ENCODE measurements around the gene HOXB6. TPM values are rescaled to one million over a fixed set of nuclear protein-coding genes. Genes with fewer than 3 reads are reported as not detected.

HOXB6 gene
- total RNA-seq, 1 experiment from 2014 or later = 64.8 TPM

DNA sequence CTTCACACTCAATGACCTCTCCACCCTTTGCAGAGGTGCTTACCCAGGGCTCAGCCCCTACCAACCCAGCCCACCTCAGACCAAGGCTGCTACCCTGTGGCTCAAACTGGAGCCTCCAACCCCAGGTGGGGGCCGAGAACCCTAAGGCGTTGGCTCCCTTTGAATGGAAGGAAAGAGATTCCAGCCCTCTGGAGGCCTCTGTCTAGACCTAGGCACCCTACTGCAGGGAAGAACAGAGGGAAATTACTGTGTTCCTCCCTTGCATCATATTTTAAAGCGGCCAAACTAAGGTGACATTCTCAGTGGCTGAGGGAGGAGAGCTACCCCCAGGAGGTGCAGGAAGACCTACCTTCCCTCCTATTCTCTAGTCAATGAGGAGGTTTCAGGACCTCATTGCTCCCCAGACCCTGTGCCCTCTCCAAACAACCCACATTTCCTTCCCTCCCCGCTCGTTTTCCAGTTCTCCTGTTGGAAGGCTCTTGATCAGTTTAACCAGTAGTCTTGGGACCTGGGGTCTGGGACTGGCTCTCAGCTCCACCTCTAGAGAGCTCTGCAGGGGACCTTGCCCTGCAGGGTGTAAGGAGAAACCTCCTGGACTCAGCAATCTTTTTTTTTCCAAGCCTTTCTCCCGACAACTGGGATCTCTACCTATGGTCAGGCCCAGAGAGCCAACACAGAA is 15.8 kb upstream of the HOXB6 start:
- Histone ChIP-seq H3K27me3 (ENCODE audit: insufficient read depth, low read length) (no peaks in the 10 kb centered on the region), H4K20me1 (ENCODE audit: insufficient read depth) (no peaks in the 10 kb centered on the region), H3K36me3 (ENCODE audit: control insufficient read depth in 1 of 2, insufficient read depth in 2 of 2, low read length in 2 of 2) (no peaks in the 10 kb centered on the region; a peak in 1 of 4 replicates), H3K4me3 (replicated peaks in 1 of 2; ENCODE audit: low read depth in 1 of 2, low read length in 2 of 2) (no peak overlapping the region), H3K9me3 (ENCODE audit: control insufficient read depth in 1 of 2, insufficient read depth in 1 of 2, low read depth in 1 of 2, low read length in 2 of 2) (no peaks in the 10 kb centered on the region), H3K9ac (ENCODE audit: low read length) (no peak overlapping the region), H3K4me2 (ENCODE audit: low read length) (no peak overlapping the region), H3K79me2 (ENCODE audit: insufficient read depth, low read length) (peaks cover 67% of the 10 kb centered on the region), H3K27ac (ENCODE audit: low read depth, low read length) (no peak overlapping the region), H3K9me2 (ENCODE audit: insufficient read depth) (no peaks in the 10 kb centered on the region), H2AFZ (ENCODE audit: low read depth, low read length, poor library complexity, severe bottlenecking) (no peak overlapping the region), H3K4me1 (ENCODE audit: control insufficient read depth in 1 of 2, insufficient read depth in 2 of 2, low read length in 2 of 2) (peaks cover 10 to 46% of the 10 kb centered on the region in 2 experiments; a peak in 3 of 4 replicates)
- DNase-seq (ENCODE audit: low read depth, low spot score) (no peak), ATAC-seq (no peak)
- intact Hi-C loops (cut with micrococcal nuclease) = no loop called here
- ChIA-PET CTCF (interaction anchor here (0.9 to 1.4 kb wide), 2 partner anchors 259 to 358 kb away, joined by 3 to 4 read pairs; no protein-coding TSS in a partner anchor), POLR2A (no interaction called here), RAD21 (ENCODE audit: low non-redundant PET in 1 of 2, low total read pairs in 2 of 2, uncharacterized antibody in 2 of 2, unreplicated experiment in 2 of 2) (no interaction called here)
- TF ChIP-seq POLR2AphosphoS5 (IDR thresholded peaks at IDR 0.05; ENCODE audit: low read depth, low read length) = peak; percentile 22; the same call in 1 of the 2 replicates
- TF ChIP-seq TCF7L2 (IDR thresholded peaks at IDR 0.05; ENCODE audit: borderline replicate concordance, extremely low read depth, insufficient read depth, insufficient read length) = no peak
- BruUV-seq (replicated peaks) = no TSS peak

DNA sequence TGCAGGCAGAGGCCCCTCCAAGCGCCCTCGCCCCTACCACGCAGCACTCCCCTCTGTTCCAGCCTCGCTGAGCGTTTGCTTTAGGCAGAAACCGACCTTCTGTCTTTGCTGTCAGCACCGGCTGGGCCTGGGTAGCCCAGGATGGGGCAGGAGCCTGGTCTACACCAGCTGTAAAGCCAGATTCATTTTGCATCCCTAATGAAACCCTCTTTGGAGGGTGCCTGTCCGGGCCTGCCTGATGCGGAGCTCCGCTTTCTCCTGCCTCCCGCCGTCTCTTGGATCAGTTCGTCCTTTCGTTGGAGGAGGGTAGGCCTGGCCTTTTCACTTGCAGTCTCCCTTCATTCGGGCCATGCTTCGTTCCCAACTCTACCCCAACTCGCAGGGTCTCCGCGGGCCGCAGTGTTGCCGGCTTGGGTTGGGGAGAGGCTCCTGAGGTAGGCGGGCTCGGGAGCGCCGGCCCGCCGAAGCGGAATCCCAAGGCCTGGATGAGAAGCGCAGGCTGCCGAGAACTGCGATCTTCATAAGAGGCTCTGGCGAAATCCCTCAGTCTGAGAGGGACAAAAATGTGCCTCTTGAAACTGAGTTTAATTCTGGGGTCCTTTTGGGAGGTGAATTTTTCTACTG is 15.2 kb upstream of the HOXB6 start:
- no peaks in the 10 kb centered on the region for H4K20me1 ChIP-seq (ENCODE audit: insufficient read depth)
- peaks cover 10 to 44% of the 10 kb centered on the region in 2 experiments; a peak in 3 of 4 replicates for H3K4me1 ChIP-seq (ENCODE audit: control insufficient read depth in 1 of 2, insufficient read depth in 2 of 2, low read length in 2 of 2)
- ChIA-PET POLR2A (interaction anchor here (1.6 kb wide), 1 partner anchor 357 kb away, joined by 6 read pairs; no protein-coding TSS in a partner anchor), RAD21 (ENCODE audit: low non-redundant PET in 1 of 2, low total read pairs in 2 of 2, uncharacterized antibody in 2 of 2, unreplicated experiment in 2 of 2) (interaction anchor here in 1 of 2 experiments (1.9 kb wide), 1 partner anchor 284 kb away, joined by 5 read pairs; no protein-coding TSS in a partner anchor), CTCF (interaction anchor here (1.6 to 2.9 kb wide), 2 partner anchors 10 to 284 kb away, joined by 5 to 18 read pairs; no protein-coding TSS in a partner anchor)
- DNase-seq (ENCODE audit: low read depth, low spot score) (no peak), ATAC-seq (no peak)
- intact Hi-C loops (cut with micrococcal nuclease) = loop anchor here (2.0 to 10.0 kb wide), 4 partner anchors 135 to 595 kb away; no protein-coding TSS in a partner anchor
- no peaks in the 10 kb centered on the region; a peak in 1 of 4 replicates for H3K36me3 ChIP-seq (ENCODE audit: control insufficient read depth in 1 of 2, insufficient read depth in 2 of 2, low read length in 2 of 2)
- H3K27me3 ChIP-seq (ENCODE audit: insufficient read depth, low read length) = no peaks in the 10 kb centered on the region
- no peaks in the 10 kb centered on the region for H3K9me3 ChIP-seq (ENCODE audit: control insufficient read depth in 1 of 2, insufficient read depth in 1 of 2, low read depth in 1 of 2, low read length in 2 of 2)
- no TSS peak for BruUV-seq (replicated peaks)
- no peak overlapping the region for H2AFZ ChIP-seq (ENCODE audit: low read depth, low read length, poor library complexity, severe bottlenecking)
- no peaks in the 10 kb centered on the region for H3K9me2 ChIP-seq (ENCODE audit: insufficient read depth)
- H3K27ac ChIP-seq (ENCODE audit: low read depth, low read length) = no peak overlapping the region
- H3K4me2 ChIP-seq (ENCODE audit: low read length) = no peak overlapping the region
- H3K9ac ChIP-seq (ENCODE audit: low read length) = no peak overlapping the region
- no peak overlapping the region for H3K4me3 ChIP-seq (replicated peaks in 1 of 2; ENCODE audit: low read depth in 1 of 2, low read length in 2 of 2)
- H3K79me2 ChIP-seq (ENCODE audit: insufficient read depth, low read length) = peaks cover 66% of the 10 kb centered on the region
- TF ChIP-seq EZH2 (IDR thresholded peaks at IDR 0.05) = no peak
- TF ChIP-seq ZNF274 (IDR thresholded peaks at IDR 0.05; ENCODE audit: low read depth, low read length) = no peak
- no peak for TF ChIP-seq POLR2AphosphoS5 (IDR thresholded peaks at IDR 0.05; ENCODE audit: low read depth, low read length)
- TF ChIP-seq FOSL1 (IDR thresholded peaks at IDR 0.05; ENCODE audit: low read depth) = no peak
- no peak for TF ChIP-seq SIN3A (IDR thresholded peaks at IDR 0.05; ENCODE audit: low read depth)
- TF ChIP-seq, protein P1, sequence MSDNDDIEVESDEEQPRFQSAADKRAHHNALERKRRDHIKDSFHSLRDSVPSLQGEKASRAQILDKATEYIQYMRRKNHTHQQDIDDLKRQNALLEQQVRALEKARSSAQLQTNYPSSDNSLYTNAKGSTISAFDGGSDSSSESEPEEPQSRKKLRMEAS (IDR thresholded peaks at IDR 0.05) = no peak
- no peak for TF ChIP-seq TCF7L2 (IDR thresholded peaks at IDR 0.05; ENCODE audit: borderline replicate concordance, extremely low read depth, insufficient read depth, insufficient read length)
- no peak for TF ChIP-seq ZFX (IDR thresholded peaks at IDR 0.05)
- TF ChIP-seq, protein P2, sequence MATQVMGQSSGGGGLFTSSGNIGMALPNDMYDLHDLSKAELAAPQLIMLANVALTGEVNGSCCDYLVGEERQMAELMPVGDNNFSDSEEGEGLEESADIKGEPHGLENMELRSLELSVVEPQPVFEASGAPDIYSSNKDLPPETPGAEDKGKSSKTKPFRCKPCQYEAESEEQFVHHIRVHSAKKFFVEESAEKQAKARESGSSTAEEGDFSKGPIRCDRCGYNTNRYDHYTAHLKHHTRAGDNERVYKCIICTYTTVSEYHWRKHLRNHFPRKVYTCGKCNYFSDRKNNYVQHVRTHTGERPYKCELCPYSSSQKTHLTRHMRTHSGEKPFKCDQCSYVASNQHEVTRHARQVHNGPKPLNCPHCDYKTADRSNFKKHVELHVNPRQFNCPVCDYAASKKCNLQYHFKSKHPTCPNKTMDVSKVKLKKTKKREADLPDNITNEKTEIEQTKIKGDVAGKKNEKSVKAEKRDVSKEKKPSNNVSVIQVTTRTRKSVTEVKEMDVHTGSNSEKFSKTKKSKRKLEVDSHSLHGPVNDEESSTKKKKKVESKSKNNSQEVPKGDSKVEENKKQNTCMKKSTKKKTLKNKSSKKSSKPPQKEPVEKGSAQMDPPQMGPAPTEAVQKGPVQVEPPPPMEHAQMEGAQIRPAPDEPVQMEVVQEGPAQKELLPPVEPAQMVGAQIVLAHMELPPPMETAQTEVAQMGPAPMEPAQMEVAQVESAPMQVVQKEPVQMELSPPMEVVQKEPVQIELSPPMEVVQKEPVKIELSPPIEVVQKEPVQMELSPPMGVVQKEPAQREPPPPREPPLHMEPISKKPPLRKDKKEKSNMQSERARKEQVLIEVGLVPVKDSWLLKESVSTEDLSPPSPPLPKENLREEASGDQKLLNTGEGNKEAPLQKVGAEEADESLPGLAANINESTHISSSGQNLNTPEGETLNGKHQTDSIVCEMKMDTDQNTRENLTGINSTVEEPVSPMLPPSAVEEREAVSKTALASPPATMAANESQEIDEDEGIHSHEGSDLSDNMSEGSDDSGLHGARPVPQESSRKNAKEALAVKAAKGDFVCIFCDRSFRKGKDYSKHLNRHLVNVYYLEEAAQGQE (IDR thresholded peaks at IDR 0.05; ENCODE audit: low read depth) = no peak
- TF ChIP-seq YY1 (IDR thresholded peaks at IDR 0.05; ENCODE audit: extremely low read depth, insufficient replicate concordance, low read depth, low read length) = no peak
- no peak for TF ChIP-seq ELF1 (IDR thresholded peaks at IDR 0.05; ENCODE audit: borderline replicate concordance, low read depth)
